Measurements from ENCODE around the gene PFKP. TPM values are rescaled to one million over a fixed set of nuclear protein-coding genes. Genes with fewer than 3 reads are reported as not detected.
A peak's percentile ranks its signal among the peaks of the same experiment; 100 is the strongest.

Gene PFKP
- total RNA-seq, 1 donor from 2014 or later: 150 TPM

DNA sequence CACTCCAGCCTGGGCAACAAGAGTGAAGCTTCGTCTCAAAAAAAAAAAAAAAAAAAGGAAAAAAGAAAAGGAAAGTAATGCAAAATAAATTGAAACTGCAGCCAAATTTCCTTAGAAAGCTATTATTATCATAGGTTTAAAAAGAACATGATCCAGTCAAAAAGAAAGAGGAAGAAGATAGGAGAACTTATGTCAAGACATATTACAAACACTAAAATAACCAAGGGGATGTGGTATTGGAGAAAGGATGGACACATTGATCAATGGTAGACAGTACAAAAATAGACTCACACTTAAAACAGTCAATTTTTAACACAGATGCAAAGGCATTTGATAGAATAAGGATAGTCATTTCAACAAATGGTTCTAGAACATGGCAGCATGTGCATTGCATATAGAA, 27.3 kb upstream of the PFKP start:
- H3K27ac Mint-ChIP-seq (ENCODE audit: unreplicated experiment): no peak overlapping the region
- H3K4me1 Mint-ChIP-seq (ENCODE audit: unreplicated experiment): peaks cover 17% of the 10 kb centered on the region
- no peaks in the 10 kb centered on the region for H3K27me3 Mint-ChIP-seq (ENCODE audit: unreplicated experiment)
- DNase-seq (ENCODE audit: extremely low spot score, unreplicated experiment): no peak
- no peaks in the 10 kb centered on the region for H3K9me3 Mint-ChIP-seq (ENCODE audit: unreplicated experiment)
- no peak for TF ChIP-seq CTCF (IDR thresholded peaks at IDR 0.05)
- H3K36me3 Mint-ChIP-seq (ENCODE audit: unreplicated experiment): no peaks in the 10 kb centered on the region
- H3K4me3 Mint-ChIP-seq (ENCODE audit: unreplicated experiment): no peak overlapping the region

GRCh38 chr10:3042589-3042988, 24.8 kb upstream of the PFKP start:
- no peaks in the 10 kb centered on the region for H3K9me3 Mint-ChIP-seq (ENCODE audit: unreplicated experiment)
- no peak overlapping the region for H3K27ac Mint-ChIP-seq (ENCODE audit: unreplicated experiment)
- no peak for TF ChIP-seq CTCF (IDR thresholded peaks at IDR 0.05)
- no peaks in the 10 kb centered on the region for H3K27me3 Mint-ChIP-seq (ENCODE audit: unreplicated experiment)
- H3K36me3 Mint-ChIP-seq (ENCODE audit: unreplicated experiment): no peaks in the 10 kb centered on the region
- no peak for DNase-seq (ENCODE audit: extremely low spot score, unreplicated experiment)
- peaks cover 40% of the 10 kb centered on the region for H3K4me1 Mint-ChIP-seq (ENCODE audit: unreplicated experiment)
- H3K4me3 Mint-ChIP-seq (ENCODE audit: unreplicated experiment): no peak overlapping the region

- DNase-seq (ENCODE audit: extremely low spot score, unreplicated experiment): no peak
- peak; percentile 90 for TF ChIP-seq CTCF (IDR thresholded peaks at IDR 0.05)
- Mint-ChIP-seq H3K9me3 (ENCODE audit: unreplicated experiment) (no peaks in the 10 kb centered on the region), H3K4me1 (ENCODE audit: unreplicated experiment) (peaks cover 52% of the 10 kb centered on the region), H3K27me3 (ENCODE audit: unreplicated experiment) (no peaks in the 10 kb centered on the region), H3K4me3 (ENCODE audit: unreplicated experiment) (no peak overlapping the region), H3K27ac (ENCODE audit: unreplicated experiment) (peak overlapping the region; percentile 73), H3K36me3 (ENCODE audit: unreplicated experiment) (no peaks in the 10 kb centered on the region)
Measured at GRCh38 chr10:3043512-3044368, 23.6 kb upstream of the PFKP start.

DNA sequence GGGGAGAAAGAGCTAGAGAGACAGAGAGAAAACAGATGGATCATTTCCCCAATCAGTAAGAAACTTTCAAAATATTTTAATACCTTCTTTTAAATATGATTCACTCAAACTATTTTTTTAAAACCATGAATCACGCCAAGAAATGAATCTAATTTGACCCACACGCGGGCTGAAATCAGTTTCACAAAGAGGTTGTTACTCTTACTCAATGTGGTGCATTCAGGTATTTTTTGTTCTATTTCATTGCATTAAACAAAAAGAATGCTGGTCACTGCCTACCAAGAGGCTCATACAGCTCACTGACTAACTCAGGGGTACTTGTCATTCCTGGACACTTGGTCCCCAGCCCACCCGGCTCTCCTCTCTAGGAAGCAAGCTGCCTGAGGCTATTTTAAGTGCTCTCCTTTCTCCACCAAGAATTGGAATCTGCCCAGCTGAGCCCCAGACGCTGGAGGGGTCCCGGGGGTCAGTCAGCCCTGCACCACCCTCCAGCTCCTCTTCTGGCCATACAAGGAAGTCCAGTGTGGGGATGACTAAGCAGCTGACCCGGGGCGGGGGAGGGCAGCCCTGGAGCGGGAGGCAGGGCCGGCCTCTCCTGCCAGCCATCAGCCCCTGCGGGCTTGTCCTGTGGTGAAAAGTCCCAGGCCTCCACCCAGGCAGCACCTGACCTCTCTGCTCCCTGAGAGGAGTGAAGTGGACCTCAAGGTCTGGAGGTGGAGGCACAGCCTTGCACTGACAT, 21.7 kb upstream of the PFKP start:
- Mint-ChIP-seq H3K27ac (ENCODE audit: unreplicated experiment) (peak overlapping the region; percentile 97), H3K36me3 (ENCODE audit: unreplicated experiment) (no peaks in the 10 kb centered on the region), H3K27me3 (ENCODE audit: unreplicated experiment) (no peaks in the 10 kb centered on the region), H3K9me3 (ENCODE audit: unreplicated experiment) (no peaks in the 10 kb centered on the region), H3K4me3 (ENCODE audit: unreplicated experiment) (peak overlapping the region; percentile 60), H3K4me1 (ENCODE audit: unreplicated experiment) (peaks cover 63% of the 10 kb centered on the region)
- peak; percentile 47 for TF ChIP-seq CTCF (IDR thresholded peaks at IDR 0.05)
- peak; percentile 91 for DNase-seq (ENCODE audit: extremely low spot score, unreplicated experiment)

DNA sequence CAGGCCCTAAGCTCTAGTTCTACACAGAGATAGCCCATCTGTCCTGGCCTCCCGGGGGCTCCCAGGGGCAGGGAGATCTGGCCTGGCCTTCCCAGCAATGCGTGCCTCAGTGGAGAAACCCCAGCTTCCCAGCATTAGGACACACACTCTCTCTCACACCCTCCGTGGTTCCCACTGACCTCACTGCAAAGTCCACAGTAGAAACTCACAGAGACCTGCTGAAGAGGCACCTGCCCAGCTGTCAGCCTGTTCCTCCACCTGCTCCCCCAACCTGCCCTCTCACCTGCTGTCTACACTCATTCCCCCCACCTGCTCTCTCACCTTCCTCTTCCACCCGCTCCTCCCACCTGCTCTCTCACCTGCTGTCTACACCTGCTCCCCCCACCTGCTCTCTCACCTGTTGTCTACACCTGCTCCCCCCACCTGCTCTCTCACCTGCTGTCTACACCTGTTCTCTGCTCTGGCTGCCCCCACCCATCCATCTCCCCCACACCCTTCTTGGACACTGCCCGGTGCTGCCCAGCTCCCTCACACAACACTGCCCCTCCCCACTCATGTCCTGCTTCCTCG, 21.1 kb upstream of the PFKP start:
- Mint-ChIP-seq H3K27me3 (ENCODE audit: unreplicated experiment) (no peaks in the 10 kb centered on the region), H3K9me3 (ENCODE audit: unreplicated experiment) (no peaks in the 10 kb centered on the region), H3K36me3 (ENCODE audit: unreplicated experiment) (no peaks in the 10 kb centered on the region), H3K4me3 (ENCODE audit: unreplicated experiment) (peak overlapping the region; percentile 67), H3K4me1 (ENCODE audit: unreplicated experiment) (peaks cover 63% of the 10 kb centered on the region), H3K27ac (ENCODE audit: unreplicated experiment) (peak overlapping the region; percentile 97)
- DNase-seq (ENCODE audit: extremely low spot score, unreplicated experiment): no peak
- TF ChIP-seq CTCF (IDR thresholded peaks at IDR 0.05): no peak
